ENCODE results near the gene PMPCA. TPM values are rescaled to one million over a fixed set of nuclear protein-coding genes. Genes with fewer than 3 reads are reported as not detected.

The PMPCA gene
- total RNA-seq, 2 experiments from 2014 or later = 88.0 to 113 TPM

GRCh38 chr9:136433043-136433715, 22.7 kb downstream of the PMPCA start:
- H3K27ac Mint-ChIP-seq = no peak overlapping the region
- ATAC-seq = no peak
- H3K4me1 Mint-ChIP-seq = peaks cover 18% of the 10 kb centered on the region
- POLR2A ChIA-PET = no interaction called here
- no peak overlapping the region for H3K4me3 Mint-ChIP-seq
- CTCF ChIA-PET = interaction anchor here (0.6 to 1.1 kb wide), 2 partner anchors 9 to 555 kb away, joined by 3 read pairs; no protein-coding TSS in a partner anchor
- peaks cover 2% of the 10 kb centered on the region for H3K36me3 Mint-ChIP-seq (ENCODE audit: low read depth)
- no peak for DNase-seq
- no peaks in the 10 kb centered on the region for H3K9me3 Mint-ChIP-seq (ENCODE audit: low read depth)
- no peaks in the 10 kb centered on the region for H3K27me3 Mint-ChIP-seq
- intact Hi-C loops (cut with DNase I, micrococcal nuclease) = no loop called here

DNA sequence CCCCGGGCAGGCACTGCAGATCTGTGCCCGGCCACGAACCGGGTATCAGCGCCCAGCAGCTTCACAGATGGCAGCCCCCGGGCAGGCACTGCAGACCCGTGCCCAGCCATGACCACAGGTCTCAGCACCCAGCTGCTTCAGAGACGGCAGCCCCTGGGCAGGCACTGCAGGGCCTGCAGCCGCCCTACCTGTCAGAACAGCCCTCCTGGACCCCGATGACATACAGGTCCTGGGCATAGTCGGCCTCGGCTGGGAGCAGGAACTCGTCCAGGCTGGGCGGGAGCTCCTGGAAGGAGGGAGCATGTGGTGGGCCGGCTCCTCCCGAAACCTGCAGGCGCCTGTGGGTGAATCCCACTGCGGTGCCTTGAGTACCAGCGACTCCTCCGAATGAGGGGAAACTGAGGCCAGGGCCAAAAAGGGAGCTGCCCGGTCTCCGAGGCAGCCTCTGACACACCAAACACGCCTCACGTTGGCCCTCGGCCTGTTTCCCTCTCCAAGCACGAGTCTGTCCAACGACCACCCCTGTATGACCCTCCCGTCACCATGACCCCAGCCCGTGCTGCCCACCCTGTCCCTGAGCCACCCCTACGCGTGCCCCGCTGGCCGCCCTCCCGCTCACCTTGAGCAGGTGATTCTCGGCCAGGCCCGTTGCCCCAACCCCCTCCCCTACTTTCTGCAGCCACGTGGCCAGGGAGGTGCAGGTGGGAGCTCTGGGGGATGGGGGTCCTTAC, 23.6 kb downstream of the PMPCA start:
- ATAC-seq (no peak), DNase-seq (no peak)
- no peak overlapping the region for H3K4me3 Mint-ChIP-seq
- CTCF ChIA-PET = interaction anchor here (1.1 kb wide), 1 partner anchor 9 kb away, joined by 3 read pairs; no protein-coding TSS in a partner anchor
- no peaks in the 10 kb centered on the region for H3K27me3 Mint-ChIP-seq
- H3K27ac Mint-ChIP-seq = no peak overlapping the region
- POLR2A ChIA-PET = no interaction called here
- intact Hi-C loops (cut with DNase I, micrococcal nuclease) = no loop called here
- peaks cover 2% of the 10 kb centered on the region for H3K36me3 Mint-ChIP-seq (ENCODE audit: low read depth)
- no peaks in the 10 kb centered on the region for H3K9me3 Mint-ChIP-seq (ENCODE audit: low read depth)
- peaks cover 21% of the 10 kb centered on the region for H3K4me1 Mint-ChIP-seq

DNA sequence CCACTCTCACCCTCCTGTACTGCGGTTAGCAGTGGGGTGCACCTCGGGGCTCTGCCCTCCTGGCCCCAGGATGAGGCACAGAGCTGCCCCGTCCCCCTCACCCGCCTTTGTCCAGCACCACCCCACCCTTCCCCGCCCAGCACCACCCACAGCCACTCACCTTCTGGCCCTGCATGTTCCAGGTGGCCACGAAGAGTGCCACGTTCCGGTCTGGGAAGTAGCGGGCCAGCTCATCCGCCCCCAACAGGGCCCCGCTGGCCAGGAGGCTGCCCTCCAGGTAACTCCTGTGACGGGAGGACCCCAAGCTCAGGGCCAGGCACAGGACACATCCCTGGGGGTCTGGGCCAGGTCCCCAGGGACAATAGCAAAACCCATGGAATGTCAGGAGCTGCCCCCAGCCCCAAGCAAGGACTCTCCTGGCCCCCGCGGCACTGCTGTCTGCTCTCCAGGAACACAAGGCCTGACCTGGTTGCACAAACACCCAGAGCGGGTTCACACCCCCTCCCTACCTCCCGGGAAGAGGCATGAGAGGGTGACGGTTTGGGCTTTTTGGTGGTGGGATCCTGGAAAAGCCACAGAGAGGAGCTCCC, 24.2 kb downstream of the PMPCA start:
- ChIA-PET CTCF (no interaction called here), POLR2A (no interaction called here)
- intact Hi-C loops (cut with DNase I, micrococcal nuclease) = loop anchor here in 1 of 2 experiments (5.0 kb wide), 1 partner anchor 32 kb away; the partner anchor contains the start of gene SNAPC4
- Mint-ChIP-seq H3K27me3 (no peaks in the 10 kb centered on the region), H3K9me3 (ENCODE audit: low read depth) (no peaks in the 10 kb centered on the region), H3K4me3 (no peak overlapping the region), H3K4me1 (peaks cover 21% of the 10 kb centered on the region), H3K27ac (no peak overlapping the region), H3K36me3 (ENCODE audit: low read depth) (peaks cover 2% of the 10 kb centered on the region)
- DNase-seq = no peak
- ATAC-seq = no peak

DNA sequence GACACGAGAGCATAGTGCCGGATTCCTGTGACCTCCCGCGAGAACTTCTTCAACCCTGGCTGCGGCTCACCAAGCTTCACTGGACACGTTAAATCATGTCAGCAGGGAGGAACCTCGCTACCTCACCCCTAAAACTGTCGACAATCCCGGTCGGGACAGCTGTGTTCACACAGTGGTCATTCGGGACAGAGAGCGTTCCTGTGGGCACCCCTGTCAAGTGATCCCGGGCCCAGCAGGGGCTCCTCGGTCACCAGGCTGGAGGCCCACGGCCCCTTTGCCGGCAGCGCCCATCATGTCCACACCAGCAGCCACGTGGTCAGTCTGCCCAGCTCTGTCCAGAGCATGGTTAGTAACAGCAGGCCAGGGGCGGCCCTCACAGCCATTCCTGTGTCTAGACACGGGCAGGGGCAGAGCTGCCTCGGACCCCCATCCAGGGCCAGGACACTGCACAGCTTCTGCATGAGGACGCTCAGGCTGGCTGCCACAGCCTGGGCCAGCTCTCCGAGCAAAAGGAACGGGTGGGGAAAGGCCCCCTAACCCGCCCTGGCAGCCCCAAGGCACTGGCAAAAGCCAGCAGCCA, 25.7 kb downstream of the PMPCA start:
- Mint-ChIP-seq H3K27me3 (no peaks in the 10 kb centered on the region), H3K27ac (no peak overlapping the region), H3K4me3 (no peak overlapping the region), H3K36me3 (ENCODE audit: low read depth) (no peaks in the 10 kb centered on the region), H3K4me1 (peaks cover 21% of the 10 kb centered on the region), H3K9me3 (ENCODE audit: low read depth) (no peaks in the 10 kb centered on the region)
- intact Hi-C loops (cut with DNase I, micrococcal nuclease) = loop anchor here in 1 of 2 experiments (5.0 kb wide), 1 partner anchor 34 kb away; the partner anchor contains the start of gene SNAPC4
- ATAC-seq (no peak), DNase-seq (no peak)
- CTCF ChIA-PET = no interaction called here
- POLR2A ChIA-PET = no interaction called here

- intact Hi-C loops (cut with DNase I, micrococcal nuclease) = loop anchor here in 1 of 2 experiments (5.0 kb wide), 1 partner anchor 35 kb away; the partner anchor contains the start of gene SNAPC4
- ATAC-seq = no peak
- Mint-ChIP-seq H3K36me3 (ENCODE audit: low read depth) (peaks cover 5% of the 10 kb centered on the region), H3K4me3 (peak overlapping the region; percentile 80), H3K27ac (peak overlapping the region; percentile 58), H3K4me1 (peaks cover 21% of the 10 kb centered on the region), H3K9me3 (ENCODE audit: low read depth) (no peaks in the 10 kb centered on the region), H3K27me3 (no peaks in the 10 kb centered on the region)
- ChIA-PET CTCF (no interaction called here), POLR2A (no interaction called here)
- DNase-seq = no peak
Observed at GRCh38 chr9:136437430-136437829, 27.0 kb downstream of the PMPCA start.

DNA sequence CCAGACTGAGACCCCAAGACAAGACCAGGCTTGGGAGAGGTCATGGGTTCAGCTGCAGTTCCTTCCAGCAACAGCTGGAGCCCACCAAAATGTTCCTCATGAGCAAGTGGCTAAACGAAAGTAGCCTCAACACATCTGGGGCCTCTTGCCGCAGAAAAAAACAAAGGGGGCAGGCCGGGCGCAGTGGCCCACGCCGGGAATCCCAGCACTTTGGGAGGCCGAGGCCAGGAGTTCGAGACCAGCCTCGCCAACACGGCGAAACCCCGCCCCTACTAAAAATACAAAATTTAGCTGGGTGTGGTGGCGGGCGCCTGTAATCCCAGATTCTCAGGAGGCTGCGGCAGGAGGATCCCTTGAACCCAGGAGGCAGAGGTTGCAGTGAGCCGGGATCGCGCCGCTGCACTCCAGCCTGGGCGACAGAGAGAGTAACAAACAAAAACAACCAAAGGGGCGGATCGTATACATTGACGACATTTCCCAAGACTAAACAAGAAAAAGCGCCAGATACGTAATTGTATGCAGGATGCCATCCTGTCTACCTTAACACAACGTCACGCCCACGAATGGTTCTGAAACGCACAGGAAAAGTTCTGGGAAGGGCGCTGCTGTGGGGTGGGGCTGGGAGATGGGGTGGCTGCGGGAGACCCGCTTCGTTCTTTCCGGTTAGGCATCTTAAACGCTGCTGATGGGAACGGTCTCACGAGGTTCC, 27.5 kb downstream of the PMPCA start:
- ATAC-seq (no peak), DNase-seq (no peak)
- ChIA-PET POLR2A (no interaction called here), CTCF (interaction anchor here (0.7 to 1.0 kb wide), 3 partner anchors 13 to 312 kb away, joined by 3 to 4 read pairs (median 4); no protein-coding TSS in a partner anchor)
- intact Hi-C loops (cut with DNase I, micrococcal nuclease) = loop anchor here in 1 of 2 experiments (2.0 to 5.0 kb wide), 2 partner anchors 36 to 45 kb away; partner anchors contain the start of genes SEC16A and SNAPC4
- Mint-ChIP-seq H3K27ac (peak overlapping the region; percentile 70), H3K36me3 (ENCODE audit: low read depth) (peaks cover 10% of the 10 kb centered on the region), H3K4me3 (peak overlapping the region; percentile 80), H3K9me3 (ENCODE audit: low read depth) (no peaks in the 10 kb centered on the region), H3K4me1 (peaks cover 21% of the 10 kb centered on the region), H3K27me3 (no peaks in the 10 kb centered on the region)

- ATAC-seq (peak; percentile 76), DNase-seq (peak; percentile 78)
- peak overlapping the region; percentile 70 for H3K27ac Mint-ChIP-seq
- H3K4me3 Mint-ChIP-seq = peak overlapping the region; percentile 80
- ChIA-PET POLR2A (no interaction called here), CTCF (interaction anchor here (0.7 to 1.0 kb wide), 3 partner anchors 14 to 313 kb away, joined by 3 to 4 read pairs (median 4); no protein-coding TSS in a partner anchor)
- H3K4me1 Mint-ChIP-seq = peaks cover 21% of the 10 kb centered on the region
- peaks cover 13% of the 10 kb centered on the region for H3K36me3 Mint-ChIP-seq (ENCODE audit: low read depth)
- H3K27me3 Mint-ChIP-seq = no peaks in the 10 kb centered on the region
- no peaks in the 10 kb centered on the region for H3K9me3 Mint-ChIP-seq (ENCODE audit: low read depth)
- intact Hi-C loops (cut with DNase I, micrococcal nuclease) = loop anchor here (1.0 to 5.0 kb wide), 12 partner anchors 29 to 289 kb away; partner anchors contain the start of genes SEC16A (in 2 of the 2), SNAPC4 (in 2 of the 2), DNLZ (in 1 of the 2) and ENTR1 (in 1 of the 2)
Observed at GRCh38 chr9:136438548-136439480, 28.4 kb downstream of the PMPCA start.

DNA sequence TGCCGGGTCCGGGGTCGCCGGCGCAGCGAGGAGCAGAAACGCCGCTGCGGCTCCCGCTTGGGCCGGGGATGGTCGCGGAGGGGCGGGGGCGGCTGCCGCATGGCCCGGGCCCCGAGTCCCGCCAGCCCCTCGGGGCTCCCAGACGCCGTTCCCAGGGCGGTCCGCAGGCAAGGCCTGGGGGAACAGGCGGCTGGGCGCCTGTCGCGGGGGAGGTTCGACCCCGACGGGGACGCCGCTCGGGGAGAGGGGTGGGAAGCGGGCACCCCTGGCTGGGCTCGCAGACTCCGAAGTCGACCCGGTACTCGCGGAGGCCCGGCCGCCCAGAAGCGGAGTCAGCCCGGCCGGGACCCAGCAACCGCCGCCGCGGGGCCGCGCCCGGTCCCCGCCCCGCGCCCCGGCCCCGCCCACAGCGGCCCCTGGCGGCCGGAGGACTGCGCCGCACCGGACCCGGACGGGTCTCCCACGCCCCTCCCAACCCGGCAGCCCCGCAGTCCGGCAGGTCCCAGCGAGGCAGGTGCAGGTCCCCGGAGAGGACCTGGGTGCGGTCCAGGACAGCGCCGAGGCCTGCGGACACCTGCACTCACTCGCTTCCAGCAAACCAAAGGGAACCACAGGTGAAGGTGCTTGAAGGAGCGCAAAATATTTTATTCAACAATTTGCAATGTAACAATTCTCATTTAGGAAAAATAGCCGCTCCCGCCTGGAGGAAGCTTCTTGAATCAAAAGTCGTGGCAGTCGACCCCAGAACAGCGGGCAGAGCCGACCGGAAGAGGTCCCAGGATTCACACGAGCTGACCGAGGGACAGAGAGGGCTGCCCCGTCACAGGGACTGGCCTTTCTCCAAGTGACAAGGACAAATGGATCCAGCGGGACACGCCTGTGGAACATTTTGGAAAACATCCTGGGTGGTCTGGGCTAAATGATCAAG, 29.3 kb downstream of the PMPCA start, which contains the start of gene INPP5E:
INPP5E (minus strand) TSS at position 365 of the 928 bp plus-strand sequence. CDS start 426 bp downstream, outside the sequence.
- peaks cover 21% of the 10 kb centered on the region for H3K4me1 Mint-ChIP-seq
- ATAC-seq = peak; percentile 85
- ChIA-PET CTCF (interaction anchor here (0.6 to 1.1 kb wide), 5 partner anchors 10 to 192 kb away, joined by 3 to 4 read pairs (median 3); no protein-coding TSS in a partner anchor), POLR2A (no interaction called here)
- peak within 1 kb of the TSS; percentile 80 for H3K4me3 Mint-ChIP-seq
- H3K27me3 Mint-ChIP-seq = no peaks in the 10 kb centered on the region
- DNase-seq = peak; percentile 89
- H3K27ac Mint-ChIP-seq = no peak within 1 kb of the TSS
- intact Hi-C loops (cut with DNase I, micrococcal nuclease) = loop anchor here (1.0 to 5.0 kb wide), 12 partner anchors 29 to 289 kb away; partner anchors contain the start of genes SEC16A (in 2 of the 2), SNAPC4 (in 2 of the 2), DNLZ (in 1 of the 2) and ENTR1 (in 1 of the 2)
- H3K36me3 Mint-ChIP-seq (ENCODE audit: low read depth) = peaks cover 20% of the 10 kb centered on the region
- H3K9me3 Mint-ChIP-seq (ENCODE audit: low read depth) = no peaks in the 10 kb centered on the region

- H3K27ac Mint-ChIP-seq = no peak overlapping the region
- ChIA-PET POLR2A (interaction anchor here (1.1 kb wide), 1 partner anchor 78 kb away, joined by 3 read pairs; the partner anchor contains the start of gene DNLZ), CTCF (no interaction called here)
- ATAC-seq (no peak), DNase-seq (no peak)
- peaks cover 21% of the 10 kb centered on the region for H3K4me1 Mint-ChIP-seq
- H3K27me3 Mint-ChIP-seq = no peaks in the 10 kb centered on the region
- no peak overlapping the region for H3K4me3 Mint-ChIP-seq
- peaks cover 25% of the 10 kb centered on the region for H3K36me3 Mint-ChIP-seq (ENCODE audit: low read depth)
- intact Hi-C loops (cut with DNase I, micrococcal nuclease) = no loop called here
- no peaks in the 10 kb centered on the region for H3K9me3 Mint-ChIP-seq (ENCODE audit: low read depth)
Observed at GRCh38 chr9:136441191-136441680, 30.8 kb downstream of the PMPCA start.
